Middle frontal gyrus (tissue), 1 donor: ENCODE measurements around the gene LEMD2.
A peak's percentile ranks its signal among the peaks of the same experiment; 100 is the strongest.

ENCODE experiments used
- DNase-seq: peaks from one replicate; pipeline ENCODE4 v3.0.0-alpha.2; 2015; ENCODE audit warnings: low spot score; ENCODE audit errors: extremely low spot score

The LEMD2 gene

GRCh38 chr6:33757906-33758305 is 31.0 kb downstream of the LEMD2 start:
- DNase-seq, result no peak

DNA sequence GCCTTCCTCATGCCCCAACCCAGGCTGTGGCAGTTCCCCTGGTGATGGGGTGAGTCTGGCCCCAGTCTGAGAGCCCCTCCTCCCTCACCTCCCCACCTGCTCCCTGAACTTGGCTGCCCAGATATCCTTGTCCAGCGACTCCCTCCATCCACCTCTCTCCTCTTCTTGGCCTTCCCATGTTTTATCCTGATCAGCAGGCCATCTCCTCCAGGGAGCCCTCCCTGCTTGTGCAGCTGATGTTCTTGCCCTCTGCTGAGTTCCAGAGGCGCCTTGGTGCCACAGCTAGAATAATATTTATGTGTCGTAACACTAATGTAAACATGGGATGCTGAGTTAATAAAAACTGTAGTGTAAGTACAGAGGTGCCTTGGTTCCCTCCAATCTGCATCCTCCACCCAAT is 31.8 kb downstream of the LEMD2 start:
- no peak for DNase-seq

DNA sequence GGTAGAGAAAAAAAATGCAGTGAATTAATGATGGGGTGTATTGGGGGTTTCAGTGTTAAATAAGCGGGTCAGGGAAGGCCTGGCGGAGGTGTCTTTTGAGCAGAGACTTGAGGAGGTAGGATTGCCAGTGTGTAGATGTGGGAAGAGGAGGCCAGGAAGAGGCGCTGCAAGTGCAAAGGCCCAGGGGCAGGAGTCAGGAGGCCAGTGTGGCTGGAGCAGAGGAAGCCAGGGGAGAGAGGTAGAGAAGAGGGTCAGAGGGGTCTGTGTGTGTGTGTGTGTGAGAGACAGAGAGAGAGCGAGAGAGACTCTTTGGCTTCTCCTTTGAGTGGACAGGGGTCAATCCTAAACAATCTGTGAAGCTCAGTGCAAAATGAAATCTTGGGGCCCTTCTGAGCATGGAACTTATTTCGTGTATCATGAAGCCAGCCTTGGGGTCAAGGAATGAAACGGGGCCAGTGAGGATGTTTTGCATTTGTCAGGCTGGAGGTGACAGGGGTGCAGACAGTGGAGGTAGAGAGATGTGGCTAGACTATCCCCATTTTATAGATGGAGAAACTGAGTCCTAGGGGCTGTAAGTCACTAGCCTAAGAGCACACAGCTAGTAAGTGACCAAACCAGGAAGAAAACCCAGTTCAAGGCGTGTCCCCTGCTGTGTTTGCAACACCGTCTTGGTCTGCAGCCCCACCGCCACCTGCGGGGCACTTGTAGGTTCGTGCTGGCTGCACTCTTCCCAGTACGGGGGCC is 32.5 kb downstream of the LEMD2 start:
- no peak for DNase-seq

DNA sequence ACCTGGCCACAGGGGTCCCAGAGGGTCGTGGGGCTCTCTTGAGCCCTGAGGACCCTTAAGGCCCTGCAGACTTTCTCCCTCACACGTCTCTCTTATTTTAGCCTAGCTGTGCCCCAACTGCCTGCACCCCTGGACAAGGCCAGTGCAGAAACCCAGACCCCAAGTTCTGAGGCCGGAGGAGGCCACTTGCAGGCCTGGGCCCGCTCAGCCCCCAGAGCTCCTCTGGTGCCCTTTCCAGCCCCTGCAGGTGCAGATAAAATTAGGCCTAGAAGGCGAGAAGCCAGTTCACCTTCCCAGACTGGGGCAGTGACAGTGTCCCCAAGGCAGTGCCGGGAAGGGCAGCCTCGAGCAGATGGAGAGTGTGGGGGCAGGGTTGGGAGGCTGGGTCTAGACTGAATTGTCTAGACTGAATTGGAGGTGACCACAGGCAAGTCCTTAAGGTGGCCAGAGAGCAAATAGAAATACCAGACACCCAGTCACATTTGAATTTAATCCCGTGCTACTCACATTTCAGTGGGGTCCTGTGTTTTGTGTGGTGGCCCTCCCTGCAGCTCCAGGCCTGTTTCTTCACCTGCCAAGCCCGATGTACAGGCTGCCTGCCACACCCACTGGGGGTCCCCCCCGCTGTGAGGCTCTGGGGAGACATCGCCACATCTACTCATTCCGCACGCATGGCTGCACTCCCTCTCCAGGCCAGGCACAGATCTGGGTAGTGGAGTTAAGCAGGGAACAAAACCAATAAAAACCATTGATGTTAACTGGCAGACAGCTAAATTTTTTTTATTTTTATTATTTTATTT is 33.7 kb downstream of the LEMD2 start:
- no peak for DNase-seq

DNA sequence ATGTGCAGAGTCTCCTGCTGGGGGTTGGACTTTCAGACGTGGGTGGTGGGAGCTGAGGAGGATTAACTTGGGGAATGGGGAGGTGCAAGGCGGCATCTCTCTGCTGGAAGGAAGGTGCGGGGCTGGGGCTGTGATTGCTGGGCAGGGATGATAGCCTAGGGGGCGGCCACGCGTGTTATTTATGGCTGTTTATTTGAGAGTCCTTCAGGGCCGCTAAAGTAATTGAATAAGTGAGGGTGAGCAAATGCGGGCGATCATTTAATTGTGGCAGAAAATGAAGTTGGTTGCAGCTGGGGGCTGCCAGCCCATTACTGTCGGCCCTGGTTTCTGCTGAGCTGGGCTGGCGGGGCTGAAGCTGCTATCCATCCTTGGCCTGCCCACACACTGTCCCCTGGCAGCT is 34.7 kb downstream of the LEMD2 start:
- no peak for DNase-seq

DNA sequence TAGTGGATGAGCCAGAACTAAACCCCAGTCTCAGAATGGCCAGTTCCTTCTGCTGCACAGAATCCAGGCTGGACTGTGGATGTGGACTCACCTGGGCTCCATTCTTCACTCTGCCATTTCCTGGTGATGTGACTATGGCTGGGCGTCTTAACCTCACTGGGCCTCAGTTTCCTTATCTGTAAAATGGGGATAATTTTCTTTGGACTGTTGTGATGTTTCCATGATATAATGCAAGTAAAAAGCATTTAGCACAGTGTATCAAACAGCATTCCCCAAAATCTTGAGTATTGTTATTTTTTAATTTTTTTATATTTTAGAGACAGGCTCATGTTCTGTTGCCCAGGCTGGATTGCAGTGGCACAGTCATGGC is 36.3 kb downstream of the LEMD2 start:
- DNase-seq, result no peak

DNA sequence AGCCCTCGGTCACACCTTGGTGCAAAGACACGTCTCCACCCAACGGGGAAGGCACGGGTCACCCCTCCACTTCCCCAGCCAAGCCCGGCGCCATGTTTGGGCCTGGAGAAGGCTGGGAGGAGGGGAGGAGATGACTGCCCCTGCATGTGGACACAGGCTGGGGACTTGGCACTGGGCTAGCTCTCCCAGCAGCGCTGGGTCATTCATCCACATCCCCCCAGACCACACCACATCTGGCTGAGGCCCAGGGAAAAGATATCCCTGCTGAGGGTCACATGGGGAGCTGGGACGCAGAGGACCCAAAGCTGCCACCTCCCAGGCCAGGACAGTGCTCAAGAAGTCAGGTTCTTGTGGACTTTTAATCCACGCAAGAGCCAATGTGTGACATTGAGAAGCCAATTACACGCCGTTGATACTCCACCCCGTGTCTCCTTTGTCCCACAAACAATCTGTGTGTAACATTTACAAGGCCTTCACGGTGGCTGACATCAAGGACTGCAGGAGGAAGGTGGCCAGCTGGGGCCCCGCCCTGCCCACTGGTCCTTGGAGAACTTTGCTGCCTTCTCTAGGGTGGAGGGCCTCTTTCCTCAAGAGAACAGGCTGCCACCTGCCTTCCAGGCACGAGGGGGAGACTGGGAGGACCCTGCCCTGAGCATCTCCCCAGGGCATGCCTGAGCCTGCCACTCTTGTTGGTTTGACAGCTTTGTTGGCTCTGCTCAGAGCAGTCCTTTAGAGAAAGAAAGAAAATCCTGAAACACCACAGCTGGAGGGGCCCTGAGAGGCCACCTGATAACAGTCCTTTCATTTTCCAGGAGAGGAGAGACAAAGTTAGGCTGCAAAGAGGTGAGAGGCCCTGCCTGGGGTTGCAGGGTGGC is 36.9 kb downstream of the LEMD2 start:
- DNase-seq, result no peak

DNA sequence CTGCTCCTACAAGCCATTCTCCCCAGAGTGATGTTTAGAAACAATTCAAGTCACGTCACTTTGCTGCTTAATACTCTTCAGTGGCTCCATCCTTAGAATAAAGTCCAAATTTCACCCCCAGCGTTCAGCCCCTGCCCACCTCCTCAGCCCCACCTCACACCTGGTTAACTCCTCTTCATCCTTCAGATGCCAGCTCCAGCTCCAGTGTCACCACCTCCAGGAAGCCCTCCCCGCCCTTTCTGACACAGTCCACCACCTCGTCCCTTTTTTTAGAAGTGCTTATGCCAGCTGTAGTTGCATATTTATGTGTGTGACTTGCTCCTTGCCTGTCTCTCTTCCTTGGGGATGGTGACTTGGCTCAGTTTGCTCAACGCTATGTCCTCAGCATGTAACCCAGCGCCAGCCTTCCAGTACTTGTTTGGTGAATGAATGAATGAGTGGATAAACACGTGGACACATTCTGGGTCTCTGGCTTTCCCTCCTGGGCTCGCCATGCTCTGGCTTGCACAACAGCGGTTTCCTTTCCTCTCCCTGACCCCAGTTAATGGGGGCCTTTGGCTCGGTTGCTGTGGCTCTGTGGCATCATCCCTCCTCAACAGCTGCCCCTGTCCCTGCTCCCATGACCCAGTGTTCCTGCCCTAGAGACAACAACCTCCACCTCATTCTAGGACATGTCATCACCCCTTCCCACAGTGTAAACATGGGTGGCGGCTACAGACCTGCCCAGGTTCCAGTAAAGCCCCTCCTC is 38.5 kb downstream of the LEMD2 start:
- no peak for DNase-seq

DNA sequence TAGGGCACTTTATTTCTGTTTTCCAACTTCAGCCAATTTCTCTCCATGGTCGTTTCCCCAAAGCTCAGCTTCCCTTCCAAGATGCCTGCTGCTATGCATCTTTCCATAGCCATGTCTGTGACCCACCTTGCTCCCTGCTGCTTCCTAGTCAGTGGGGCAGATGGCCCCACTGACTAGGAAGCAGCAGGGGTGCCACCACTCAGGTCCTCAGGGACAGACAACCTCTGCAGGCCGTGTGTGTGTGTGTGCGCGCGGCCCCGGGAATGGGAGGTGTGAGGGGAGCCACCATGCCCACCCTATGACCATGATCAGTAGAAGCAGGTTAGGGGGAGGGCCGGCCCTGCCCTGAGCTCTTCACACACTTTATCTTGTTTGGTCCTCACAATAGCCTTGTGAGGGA is 39.5 kb downstream of the LEMD2 start:
- no peak for DNase-seq

GRCh38 chr6:33748841-33749240 is 40.1 kb downstream of the LEMD2 start:
- no peak for DNase-seq

DNA sequence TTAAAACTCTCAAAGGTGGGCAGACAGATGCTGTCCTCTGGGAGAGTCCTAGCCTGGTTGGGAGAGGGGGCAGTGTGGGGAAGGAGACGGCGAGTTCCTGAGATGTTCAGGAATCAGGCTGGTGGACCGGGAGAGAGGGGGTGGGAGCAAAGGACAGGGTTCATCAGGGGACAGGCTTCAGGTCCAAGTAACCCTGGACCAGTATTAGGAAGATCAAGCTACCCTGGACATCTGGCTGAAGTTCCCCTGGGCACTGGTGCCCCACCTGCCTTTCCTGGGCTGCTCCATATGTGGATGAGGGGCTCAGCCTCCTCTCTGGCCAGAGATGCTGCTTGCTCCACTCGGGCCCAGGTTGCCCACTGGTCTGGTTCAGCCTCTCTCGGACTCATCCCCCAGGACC is 41.1 kb downstream of the LEMD2 start:
- DNase-seq, result no peak

GRCh38 chr6:33746651-33747100 is 42.3 kb downstream of the LEMD2 start, which contains the start of gene IP6K3:
Gene IP6K3 (minus strand): TSS chr6:33746905. CDS start chr6:33735476, 11,429 bp downstream.
- peak; percentile 14 for DNase-seq

DNA sequence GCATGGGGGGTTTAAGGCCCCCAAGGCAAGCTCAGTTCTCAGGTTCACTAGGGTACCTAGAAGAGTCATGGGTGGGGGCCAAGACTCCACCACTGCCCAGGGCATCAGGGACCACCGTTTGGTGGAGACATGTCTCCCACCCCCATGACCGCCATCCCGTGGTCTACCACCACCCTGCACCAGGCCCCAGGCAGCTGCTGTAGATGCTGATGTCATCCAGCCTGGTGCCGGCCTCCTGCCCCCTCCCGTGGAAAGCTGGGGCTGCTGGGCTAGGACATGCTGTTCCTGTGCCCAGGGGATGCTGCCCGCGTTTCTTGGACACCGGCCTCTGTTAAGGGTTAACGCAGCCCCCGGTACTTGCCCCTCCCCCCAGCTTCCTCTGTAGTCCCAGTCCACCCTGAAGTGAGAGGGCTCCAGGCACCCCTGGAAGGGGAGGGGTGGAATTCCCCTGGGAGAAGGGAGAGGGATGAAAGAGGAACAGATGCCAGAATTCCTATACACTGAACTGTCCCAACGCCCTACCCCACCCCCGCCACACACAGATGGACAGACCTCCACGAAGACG is 42.8 kb downstream of the LEMD2 start:
- no peak for DNase-seq

DNA sequence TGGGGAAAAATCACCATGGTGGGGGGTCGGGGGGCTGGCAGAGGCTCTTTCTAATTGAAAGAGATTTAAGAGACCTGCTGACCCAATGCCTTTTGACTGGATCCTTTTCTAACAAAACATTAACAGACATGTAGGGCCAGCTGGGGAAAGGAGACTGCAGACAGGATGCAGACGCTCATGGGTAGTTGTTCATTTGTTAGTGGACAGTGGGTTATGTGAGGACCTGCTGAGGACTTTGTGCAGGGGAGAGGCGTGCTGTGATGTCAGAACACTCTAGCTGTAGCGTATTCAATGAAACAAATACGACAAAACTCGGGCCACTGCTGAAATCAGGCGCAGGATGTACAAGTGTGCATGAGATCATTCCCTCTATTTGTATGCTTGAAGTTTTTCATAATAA is 43.4 kb downstream of the LEMD2 start:
- no peak for DNase-seq

DNA sequence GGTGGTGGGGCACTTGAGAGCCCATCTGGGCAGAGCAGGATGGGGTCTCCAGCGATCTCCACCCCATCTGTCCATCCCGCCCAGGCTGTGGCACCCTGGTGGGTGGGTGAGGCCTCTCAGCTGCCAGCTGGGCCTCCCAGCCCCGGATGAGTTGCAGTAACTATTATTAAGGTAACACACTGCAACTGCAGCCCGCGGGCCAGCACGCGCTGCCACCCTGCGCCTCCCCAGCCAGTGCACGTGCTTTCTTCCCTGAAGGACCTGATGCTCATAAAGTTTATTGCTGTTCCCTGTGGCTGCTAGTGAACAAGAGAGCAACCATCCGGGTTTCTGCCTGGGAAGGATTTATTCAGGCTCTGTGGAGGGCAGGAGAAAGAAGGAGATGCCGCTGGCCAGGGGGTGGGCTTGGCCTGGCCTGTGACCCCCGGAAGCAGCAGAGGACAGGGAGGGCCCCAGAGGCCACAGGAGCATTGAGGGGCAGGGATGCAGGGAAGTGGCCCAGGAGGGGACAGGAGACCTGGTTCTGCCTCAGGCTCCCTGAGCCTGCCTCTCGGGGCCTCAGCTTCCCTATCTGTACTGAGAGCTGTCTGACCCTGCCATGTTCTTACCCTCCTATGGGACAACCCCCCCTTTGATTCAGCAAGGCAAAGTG is 43.9 kb downstream of the LEMD2 start:
- no peak for DNase-seq

DNA sequence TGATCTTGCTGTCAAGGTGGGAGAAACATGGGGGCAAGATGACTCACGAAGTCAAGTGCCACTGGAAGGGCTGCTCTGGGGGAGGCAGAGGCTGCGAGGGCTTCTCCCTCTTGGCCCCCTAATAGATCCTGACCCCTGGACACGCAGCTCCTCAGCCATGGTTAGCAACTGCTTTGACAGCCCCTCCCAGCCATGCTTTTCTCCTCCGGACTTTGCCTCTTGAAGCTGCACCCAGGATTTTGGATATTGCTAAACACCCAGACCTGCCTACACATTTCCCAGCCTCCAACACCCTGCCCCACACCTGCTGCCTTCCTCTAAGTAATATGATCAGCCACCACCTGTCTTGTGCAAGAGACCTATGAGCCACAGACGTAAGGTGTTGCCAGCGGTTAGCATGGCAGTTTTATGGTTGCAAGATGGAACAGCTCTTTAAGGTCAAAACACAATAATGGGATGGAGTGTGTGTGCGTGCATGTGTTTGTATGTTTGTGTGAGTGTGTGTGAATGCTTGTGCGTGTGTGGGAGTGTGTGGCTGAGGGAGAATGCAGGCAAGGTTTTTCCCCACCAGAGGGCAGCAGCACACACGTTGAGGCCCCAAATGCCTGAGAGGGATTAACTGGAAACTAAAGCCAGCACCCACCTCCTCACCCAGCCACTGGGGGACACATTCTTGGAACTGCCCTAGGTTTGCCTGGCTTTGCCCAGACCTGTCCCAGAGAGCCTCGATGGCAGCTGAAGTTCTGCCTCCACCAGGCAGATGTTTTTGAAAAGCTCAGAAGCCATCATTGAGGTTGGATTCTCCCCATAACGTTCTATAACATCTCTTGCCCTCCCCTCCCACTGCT is 44.7 kb downstream of the LEMD2 start:
- peak; percentile 52 for DNase-seq

- no peak for DNase-seq
Observed at GRCh38 chr6:33742837-33743236, 46.1 kb downstream of the LEMD2 start.

GRCh38 chr6:33742092-33742491 is 46.8 kb downstream of the LEMD2 start:
- no peak for DNase-seq

DNA sequence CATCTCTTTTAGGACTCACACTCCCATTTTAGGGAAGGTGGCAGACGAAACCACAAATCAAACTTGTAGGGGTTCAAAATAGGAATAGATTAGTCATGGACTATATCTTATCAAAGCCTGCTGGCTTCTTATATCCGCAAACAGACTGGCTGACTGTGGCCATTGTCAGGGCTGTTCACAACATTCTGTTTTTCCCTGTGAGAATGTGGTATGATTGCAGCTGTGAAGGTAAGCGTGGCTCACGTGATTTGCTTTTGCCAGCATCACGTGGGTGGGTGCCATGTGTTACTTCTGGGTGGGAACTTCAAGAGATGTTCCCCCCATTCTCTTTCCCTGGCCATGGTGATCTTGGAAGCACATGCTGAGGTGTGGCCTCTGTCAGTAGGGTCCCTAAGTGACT is 48.1 kb downstream of the LEMD2 start:
- DNase-seq, result no peak
